PC-3 (cell line): ENCODE measurements around the gene SIGLECL1. TPM values are rescaled to one million over a fixed set of nuclear protein-coding genes. Genes with fewer than 3 reads are reported as not detected.

Experiments
- ATAC-seq: fragments of 200-7000 bp; cut with Tn5 transposase; 2 replicates; pipeline ENCODE4 v1.9.1; 2020; ENCODE audit warnings: mild to moderate bottlenecking, moderate library complexity
- BruUV-seq: library from RNA; stranded (reverse); fragments of 400-500 nt; replicated peaks from 2 replicates; lab custom pipeline; 2021; lab: Mats Ljungman, UMichigan
- CTCF ChIA-PET: fragments of 300-600 bp; sonication (Branson Sonifier 250); formaldehyde crosslinking; loops from one replicate; lab custom pipeline; 2022; ENCODE audit warnings: antibody characterized with exemption; lab: Charles Lee
- POLR2A ChIA-PET: fragments of 300-600 bp; sonication (Branson Sonifier 250); formaldehyde crosslinking; loops from one replicate; lab custom pipeline; 2022; ENCODE audit warnings: antibody characterized with exemption; ENCODE audit not compliant: unreplicated experiment; lab: Charles Lee
- DNase-seq: peaks from one replicate; pipeline ENCODE4 v3.0.0-alpha.2; 2015
- H2AFZ ChIP-seq: fragments of 300-600 bp; sonication (generic); 2 replicates; pipeline ENCODE4 v1.6.0; 2016; ENCODE audit warnings: antibody characterized with exemption, low read length
- H3F3A ChIP-seq: fragments of 300-600 bp; sonication (generic); one replicate; pipeline ENCODE4 v1.6.0; 2017; ENCODE audit warnings: antibody characterized with exemption, low read length, control low read depth, mild to moderate bottlenecking; ENCODE audit not compliant: unreplicated experiment
- H3K27ac ChIP-seq: fragments of 300-600 bp; sonication (generic); 2 replicates; pipeline ENCODE4 v1.5.1; 2016; ENCODE audit warnings: mild to moderate bottlenecking, low read length
- H3K27me3 ChIP-seq: fragments of 300-600 bp; sonication (generic); 2 replicates; pipeline ENCODE4 v1.6.1; 2016; ENCODE audit warnings: low read length, mixed read lengths
- H3K36me3 ChIP-seq: fragments of 300-600 bp; sonication (generic); 2 replicates; pipeline ENCODE4 v1.6.1; 2016; ENCODE audit warnings: low read depth, mixed run types, low read length, mixed read lengths
- H3K4me1 ChIP-seq: fragments of 300-600 bp; sonication (generic); 2 replicates; pipeline ENCODE4 v1.5.1; 2016; ENCODE audit warnings: low read length; ENCODE audit not compliant: insufficient read depth
- H3K4me2 ChIP-seq: fragments of 300-600 bp; sonication (generic); 2 replicates; pipeline ENCODE4 v1.6.0; 2016; ENCODE audit warnings: low read length
- H3K4me3 ChIP-seq: fragments of 300-600 bp; sonication (generic); 2 replicates; pipeline ENCODE4 v1.5.1; 2016; ENCODE audit warnings: mild to moderate bottlenecking, low read length, mixed read lengths
- H3K79me2 ChIP-seq: fragments of 300-600 bp; sonication (generic); 2 replicates; pipeline ENCODE4 v1.6.1; 2017; ENCODE audit warnings: low read length, mixed read lengths
- H3K9ac ChIP-seq: fragments of 300-600 bp; sonication (generic); 2 replicates; pipeline ENCODE4 v1.6.0; 2016; ENCODE audit warnings: mild to moderate bottlenecking, low read length
- H3K9me2 ChIP-seq: fragments of 300-600 bp; sonication (generic); replicated peaks from 2 replicates; pipeline ENCODE4 v1.6.1; 2016; ENCODE audit warnings: mixed run types, low read length, mixed read lengths
- H3K9me3 ChIP-seq: fragments of 300-600 bp; sonication (generic); 2 replicates; pipeline ENCODE4 v1.6.1; 2016; ENCODE audit warnings: low read length, mixed read lengths
- H4K20me1 ChIP-seq: fragments of 300-600 bp; sonication (generic); 2 replicates; pipeline ENCODE4 v1.6.1; 2016; ENCODE audit warnings: low read length, mixed read lengths
- EZH2 ChIP-seq: fragments of 300-600 bp; sonication (generic); IDR thresholded peaks from one replicate; pipeline ENCODE4 v1.6.1; 2017; ENCODE audit warnings: antibody characterized with exemption, mild to moderate bottlenecking, low read length; ENCODE audit not compliant: unreplicated experiment
- EZH2phosphoT487 ChIP-seq: fragments of 300-600 bp; sonication (generic); IDR thresholded peaks from 2 replicates; pipeline ENCODE4 v1.6.1; 2018; ENCODE audit warnings: mild to moderate bottlenecking, antibody characterized with exemption, low read length, borderline replicate concordance
- intact Hi-C: fragments of 100-400 bp; cut with micrococcal nuclease; formaldehyde crosslinking; loops from 2 replicates; pipeline ENCODE4 v1.9.0; 2023
- total RNA-seq: library from RNA; depleted of rRNA; stranded (reverse); fragments of >200 nt; gene quantifications from 2 replicates; pipeline ENCODE4 v1.2.3, GENCODE V29; 2014
- TF ChIP-seq, protein P1 (sequence below): fragments of 300-600 bp; sonication (generic); conservative IDR thresholded peaks from 2 replicates; pipeline ENCODE4 v1.5.1; 2017; ENCODE audit warnings: antibody characterized with exemption, low read depth, mild to moderate bottlenecking, low read length

SIGLECL1 gene
- total RNA-seq, 1 experiment from 2014 or later = not detected

DNA sequence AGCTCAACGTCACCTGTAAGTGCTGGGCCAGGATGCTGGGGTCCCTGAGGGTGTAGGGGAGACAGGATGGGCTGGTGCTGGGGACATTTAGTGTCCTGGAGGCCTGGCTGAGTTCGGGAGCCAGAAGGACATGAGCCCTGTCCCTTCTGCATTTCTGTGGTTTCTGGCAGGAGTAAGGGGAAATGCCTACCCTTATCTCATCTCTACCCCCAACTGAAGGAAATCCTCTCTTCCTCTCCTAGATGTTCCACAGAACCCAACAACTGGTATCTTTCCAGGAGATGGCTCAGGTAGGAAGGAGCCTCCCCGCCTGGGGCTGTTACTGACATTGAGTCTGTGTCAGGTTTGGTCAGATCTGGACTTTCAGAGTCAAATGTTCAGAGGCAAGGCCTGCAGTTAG is 24.8 kb upstream of the SIGLECL1 start:
- TF ChIP-seq, protein P1, sequence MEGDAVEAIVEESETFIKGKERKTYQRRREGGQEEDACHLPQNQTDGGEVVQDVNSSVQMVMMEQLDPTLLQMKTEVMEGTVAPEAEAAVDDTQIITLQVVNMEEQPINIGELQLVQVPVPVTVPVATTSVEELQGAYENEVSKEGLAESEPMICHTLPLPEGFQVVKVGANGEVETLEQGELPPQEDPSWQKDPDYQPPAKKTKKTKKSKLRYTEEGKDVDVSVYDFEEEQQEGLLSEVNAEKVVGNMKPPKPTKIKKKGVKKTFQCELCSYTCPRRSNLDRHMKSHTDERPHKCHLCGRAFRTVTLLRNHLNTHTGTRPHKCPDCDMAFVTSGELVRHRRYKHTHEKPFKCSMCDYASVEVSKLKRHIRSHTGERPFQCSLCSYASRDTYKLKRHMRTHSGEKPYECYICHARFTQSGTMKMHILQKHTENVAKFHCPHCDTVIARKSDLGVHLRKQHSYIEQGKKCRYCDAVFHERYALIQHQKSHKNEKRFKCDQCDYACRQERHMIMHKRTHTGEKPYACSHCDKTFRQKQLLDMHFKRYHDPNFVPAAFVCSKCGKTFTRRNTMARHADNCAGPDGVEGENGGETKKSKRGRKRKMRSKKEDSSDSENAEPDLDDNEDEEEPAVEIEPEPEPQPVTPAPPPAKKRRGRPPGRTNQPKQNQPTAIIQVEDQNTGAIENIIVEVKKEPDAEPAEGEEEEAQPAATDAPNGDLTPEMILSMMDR = no peak
- TF ChIP-seq EZH2phosphoT487 (no peak), EZH2 (no peak)
- no peaks in the 10 kb centered on the region for H4K20me1 ChIP-seq
- no peak overlapping the region for H3K4me2 ChIP-seq
- ATAC-seq = no peak
- H3K27me3 ChIP-seq = peaks cover 72% of the 10 kb centered on the region
- no peaks in the 10 kb centered on the region for H3K4me1 ChIP-seq
- no peaks in the 10 kb centered on the region for H3K9me3 ChIP-seq
- CTCF ChIA-PET = no interaction called here
- no peaks in the 10 kb centered on the region for H3F3A ChIP-seq
- intact Hi-C loops = no loop called here
- no peak overlapping the region for H2AFZ ChIP-seq
- H3K9me2 ChIP-seq = no peaks in the 10 kb centered on the region
- DNase-seq = no peak
- no peak overlapping the region for H3K27ac ChIP-seq
- H3K36me3 ChIP-seq = no peaks in the 10 kb centered on the region
- POLR2A ChIA-PET = no interaction called here
- no peak overlapping the region for H3K9ac ChIP-seq
- BruUV-seq = no TSS peak
- H3K79me2 ChIP-seq = no peaks in the 10 kb centered on the region
- no peak overlapping the region for H3K4me3 ChIP-seq

DNA sequence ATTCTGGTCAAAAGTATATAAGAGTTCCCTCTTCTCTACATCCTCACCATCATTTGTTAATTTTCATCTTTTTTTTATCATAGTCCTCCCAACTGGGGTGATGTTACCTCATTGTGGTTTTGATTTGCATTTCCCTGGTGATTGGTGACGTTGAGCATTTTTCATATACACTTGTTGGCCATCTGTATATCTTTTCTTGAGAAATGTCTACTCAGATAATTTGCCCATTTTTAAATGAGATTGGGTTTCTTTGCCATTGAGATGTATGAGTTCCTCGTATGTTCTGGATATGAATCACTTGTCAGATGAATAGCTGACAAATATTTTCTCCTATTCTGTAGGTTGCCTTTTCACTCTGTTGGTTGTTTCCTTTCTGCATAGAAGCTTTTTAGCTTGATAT is 23.6 kb upstream of the SIGLECL1 start:
- no peaks in the 10 kb centered on the region for H3K9me3 ChIP-seq
- H3K27ac ChIP-seq = no peak overlapping the region
- peaks cover 76% of the 10 kb centered on the region for H3K27me3 ChIP-seq
- TF ChIP-seq, protein P1 = no peak
- TF ChIP-seq EZH2phosphoT487 (no peak), EZH2 (no peak)
- H3K36me3 ChIP-seq = no peaks in the 10 kb centered on the region
- intact Hi-C loops = no loop called here
- no peak for ATAC-seq
- H3K4me2 ChIP-seq = no peak overlapping the region
- no peak overlapping the region for H2AFZ ChIP-seq
- no peak overlapping the region for H3K4me3 ChIP-seq
- no TSS peak for BruUV-seq
- no peak overlapping the region for H3K9ac ChIP-seq
- no peaks in the 10 kb centered on the region for H4K20me1 ChIP-seq
- H3K9me2 ChIP-seq = no peaks in the 10 kb centered on the region
- no peaks in the 10 kb centered on the region for H3F3A ChIP-seq
- ChIA-PET CTCF (interaction anchor here (0.6 kb wide), 1 partner anchor 17 kb away, joined by 3 read pairs; no protein-coding TSS in a partner anchor), POLR2A (no interaction called here)
- no peaks in the 10 kb centered on the region for H3K4me1 ChIP-seq
- no peaks in the 10 kb centered on the region for H3K79me2 ChIP-seq
- DNase-seq = no peak

DNA sequence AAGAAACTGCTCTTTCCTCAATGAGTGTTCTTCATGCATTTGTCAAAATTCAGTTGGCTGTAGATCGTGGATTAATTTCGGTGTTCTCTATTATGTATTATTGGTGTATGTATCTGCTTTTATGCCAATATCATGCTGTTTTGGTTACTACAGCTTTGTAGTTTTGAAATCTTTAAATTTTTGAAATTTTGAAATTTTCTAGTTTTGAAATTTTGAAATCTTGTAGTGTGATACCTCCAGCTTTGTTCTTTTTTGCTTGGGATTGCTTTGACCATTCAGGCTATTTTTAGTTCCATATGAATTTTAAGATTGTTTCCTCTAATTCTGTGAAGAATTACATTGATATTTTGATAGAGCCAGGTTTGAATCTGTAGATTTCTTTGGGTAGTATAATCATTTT is 22.9 kb upstream of the SIGLECL1 start:
- no TSS peak for BruUV-seq
- Histone ChIP-seq H3K9me3 (no peaks in the 10 kb centered on the region), H3K36me3 (no peaks in the 10 kb centered on the region), H3K9ac (no peak overlapping the region), H3K4me2 (no peak overlapping the region), H3K79me2 (no peaks in the 10 kb centered on the region), H3K27ac (no peak overlapping the region), H3K4me3 (no peak overlapping the region), H2AFZ (no peak overlapping the region), H3F3A (no peaks in the 10 kb centered on the region), H3K4me1 (no peaks in the 10 kb centered on the region), H3K9me2 (no peaks in the 10 kb centered on the region), H3K27me3 (peaks cover 70% of the 10 kb centered on the region), H4K20me1 (no peaks in the 10 kb centered on the region)
- POLR2A ChIA-PET = no interaction called here
- CTCF ChIA-PET = no interaction called here
- ATAC-seq (no peak), DNase-seq (no peak)
- TF ChIP-seq, protein P1 = no peak
- TF ChIP-seq EZH2phosphoT487 (no peak), EZH2 (no peak)
- intact Hi-C loops = no loop called here
